K562 (cell line): ENCODE measurements around the gene IFRD1. TPM values are rescaled to one million over a fixed set of nuclear protein-coding genes. Genes with fewer than 3 reads are reported as not detected.

Experiments used
- ARID2 ChIP-seq: fragments of 450-650 bp; IDR thresholded peaks from 2 replicates; pipeline ENCODE4 v1.6.1; 2017; ENCODE audit warnings: antibody characterized with exemption, mild to moderate bottlenecking
- CAMTA2 ChIP-seq: fragments of 250-450 bp; sonication (Bioruptor Pico); conservative IDR thresholded peaks from 2 replicates; pipeline ENCODE4 v1.5.1; 2022
- CC2D1A ChIP-seq: fragments of 450-650 bp; IDR thresholded peaks from 2 replicates; pipeline ENCODE4 v1.6.1; 2017; ENCODE audit warnings: mild to moderate bottlenecking
- CTCF ChIP-seq, 3 experiments: IDR thresholded peaks in 2 of 3; conservative IDR thresholded peaks in 1 of 3; 2 replicates each; pipeline ENCODE4 v1.5.1; 2011 to 2012; ENCODE audit warnings: low read length in 3 of 3, mild to moderate bottlenecking in 3 of 3, control low read depth in 2 of 3, improper control_type of control experiment in 1 of 3, inconsistent platforms in 1 of 3, low read depth in 1 of 3, mixed read lengths in 1 of 3, moderate library complexity in 1 of 3; ENCODE audit not compliant: insufficient read depth in 2 of 3
- EGR1 ChIP-seq: fragments of 450-650 bp; conservative IDR thresholded peaks from 2 replicates; pipeline ENCODE4 v1.6.1; 2017; ENCODE audit warnings: mild to moderate bottlenecking
- EHMT2 ChIP-seq: fragments of 450-650 bp; IDR thresholded peaks from 2 replicates; pipeline ENCODE4 v1.6.1; 2018; ENCODE audit warnings: antibody characterized with exemption
- HDAC3 ChIP-seq: fragments of 450-650 bp; IDR thresholded peaks from 2 replicates; pipeline ENCODE4 v1.6.1; 2018; ENCODE audit warnings: borderline replicate concordance, mild to moderate bottlenecking, moderate library complexity; ENCODE audit not compliant: partially characterized antibody
- HDAC8 ChIP-seq: fragments of 450-650 bp; IDR thresholded peaks from 2 replicates; pipeline ENCODE4 v1.6.1; 2016; ENCODE audit warnings: mild to moderate bottlenecking, missing genetic modification characterization, moderate library complexity, missing compliant biosample characterization
- HOXB6 ChIP-seq: fragments of 250-450 bp; sonication (Bioruptor Pico); IDR thresholded peaks from 2 replicates; pipeline ENCODE4 v1.5.1; 2022; ENCODE audit warnings: mild to moderate bottlenecking, borderline replicate concordance
- KLF10 ChIP-seq: fragments of 250-450 bp; sonication (Bioruptor Pico); IDR thresholded peaks from 2 replicates; pipeline ENCODE4 v1.6.1; 2021; ENCODE audit warnings: matching md5 sums
- MAFK ChIP-seq: IDR thresholded peaks from 2 replicates; pipeline ENCODE4 v1.6.1; 2011; ENCODE audit warnings: low read length, improper control_type of control experiment
- MTA3 ChIP-seq: fragments of 450-650 bp; formaldehyde crosslinking; IDR thresholded peaks from 2 replicates; pipeline ENCODE4 v1.6.1; 2017; ENCODE audit warnings: mild to moderate bottlenecking, borderline replicate concordance
- NCOA4 ChIP-seq: fragments of 450-650 bp; IDR thresholded peaks from 2 replicates; pipeline ENCODE4 v1.6.1; 2018; ENCODE audit warnings: mild to moderate bottlenecking; ENCODE audit not compliant: partially characterized antibody
- NUFIP1 ChIP-seq: fragments of 450-650 bp; IDR thresholded peaks from 2 replicates; pipeline ENCODE4 v1.6.1; 2018; ENCODE audit not compliant: partially characterized antibody
- POLR2B ChIP-seq: fragments of 450-650 bp; IDR thresholded peaks from 2 replicates; pipeline ENCODE4 v1.6.1; 2018; ENCODE audit warnings: low read depth; ENCODE audit not compliant: partially characterized antibody
- SNAPC5 ChIP-seq: fragments of 250-450 bp; sonication (Bioruptor Pico); IDR thresholded peaks from 2 replicates; pipeline ENCODE4 v1.8.0; 2021; ENCODE audit warnings: moderate library complexity, mild to moderate bottlenecking, inconsistent platforms
- THRB ChIP-seq: fragments of 450-650 bp; formaldehyde crosslinking; conservative IDR thresholded peaks from 2 replicates; pipeline ENCODE4 v1.4.0; 2022; ENCODE audit warnings: mild to moderate bottlenecking, missing genetic modification characterization
- TSC22D4 ChIP-seq: fragments of 450-650 bp; IDR thresholded peaks from 2 replicates; pipeline ENCODE4 v1.6.1; 2016; ENCODE audit warnings: missing genetic modification characterization, missing biosample characterization, control low read depth
- UBTF ChIP-seq, 2 experiments: IDR thresholded peaks; 2 replicates each; pipeline ENCODE4 v1.6.1; 2012; ENCODE audit warnings: improper control_type of control experiment in 2 of 2, low read depth in 2 of 2, low read length in 2 of 2, borderline replicate concordance in 1 of 2
- ZNF174 ChIP-seq: fragments of 250-450 bp; sonication (Bioruptor Pico); IDR thresholded peaks from 2 replicates; pipeline ENCODE4 v1.4.0; 2020; ENCODE audit warnings: mild to moderate bottlenecking
- ZNF274 ChIP-seq: IDR thresholded peaks from 2 replicates; pipeline ENCODE4 v1.6.1; 2011; ENCODE audit warnings: low read depth, mild to moderate bottlenecking, low read length, moderate library complexity, borderline replicate concordance
- ZNF354B ChIP-seq: fragments of 250-450 bp; sonication (Bioruptor Pico); IDR thresholded peaks from 2 replicates; pipeline ENCODE4 v1.4.0; 2020
- ZNF707 ChIP-seq: fragments of 250-450 bp; sonication (Bioruptor Pico); conservative IDR thresholded peaks from 2 replicates; pipeline ENCODE4 v1.8.0; 2022; ENCODE audit warnings: inconsistent platforms, mild to moderate bottlenecking, moderate library complexity
- polyA plus RNA-seq, 8 experiments: library from polyadenylated mRNA; depleted of rRNA in 4 of 8; stranded (reverse) in 5 of 8; unstranded in 3 of 8; fragments of >200 nt; fragmentation: Nextera tagmentation in 2 of 8; fragmentation: Illumina TruSeq in 1 of 8; extraction: Ambion mirVana in 2 of 8; extraction: Trizol in 1 of 8; gene quantifications; 2 replicates each; pipeline versions ENCODE4 v1.2.1 to v1.2.3, GENCODE V29; 2011 to 2014; ENCODE audit warnings: inconsistent platforms in 1 of 8, missing spikeins in 1 of 8
- total RNA-seq, 7 experiments: library from RNA; depleted of rRNA in 6 of 7; stranded (reverse); fragments of >200 nt in 6 of 7; fragmentation: Illumina TruSeq in 2 of 7; extraction: Trizol in 2 of 7; gene quantifications; 2 replicates each; pipeline versions ENCODE4 v1.2.1 to v1.2.3, GENCODE V29; 2011 to 2021; ENCODE audit warnings: low replicate concordance in 1 of 7

IFRD1 gene
- total and polyA plus RNA-seq, 9 of the 15 experiments (the other 6 are each of a cell fraction or from before 2014, with no cell fraction given): 27.6 to 81.8 (median 68.1) TPM

GRCh38 chr7:112495810-112496462, 45.7 kb downstream of the IFRD1 start (continued):
- TF ChIP-seq TSC22D4 (tag) (no peak), HDAC8 (tag) (no peak), ZNF707 (CRISPR knock-in tag) (no peak), NCOA4 (no peak), ZNF274 (no peak), KLF10 (CRISPR knock-in tag) (no peak), UBTF (IDR thresholded peaks at IDR 0.05; ENCODE audit: borderline replicate concordance in 1 of 2, low read depth in 2 of 2, low read length in 2 of 2) (no peak), MAFK (peak; percentile 46), CTCF (IDR thresholded peaks at IDR 0.05 in 2 of 3, conservative IDR thresholded peaks at IDR 0.05 in 1 of 3; ENCODE audit: insufficient read depth in 2 of 3, low read depth in 1 of 3, low read length in 3 of 3) (peak; percentile 75 to 86 (median 75)), ZNF354B (CRISPR knock-in tag) (no peak), SNAPC5 (CRISPR knock-in tag) (no peak), EHMT2 (no peak), CC2D1A (0 out of 2 replicates have a peak, but pooled peaks have one; percentile 41), HDAC3 (no peak), POLR2B (no peak), CAMTA2 (no peak), ZNF174 (no peak), THRB (CRISPR knock-in tag) (0 out of 2 replicates have a peak, but pooled peaks have one; percentile 16), HOXB6 (CRISPR knock-in tag) (no peak), MTA3 (no peak), ARID2 (peak; percentile 84; the same call in 1 of the 2 replicates), EGR1 (no peak), NUFIP1 (no peak)
